IMR-90 (cell line): ENCODE results near the gene SDHAF4. TPM values are rescaled to one million over a fixed set of nuclear protein-coding genes. Genes with fewer than 3 reads are reported as not detected.

ENCODE experiments used
- ATAC-seq: fragments of 200-7000 bp; cut with Tn5 transposase; 2 replicates; pipeline ENCODE4 v1.9.1; 2020; ENCODE audit warnings: low read depth, mild to moderate bottlenecking, moderate library complexity
- BruUV-seq: library from RNA; stranded (reverse); fragments of 400-500 nt; replicated peaks from 2 replicates; lab custom pipeline; 2021; lab: Mats Ljungman, UMichigan
- CTCF ChIA-PET: fragments of 300-600 bp; formaldehyde crosslinking; extraction: SDS; loops from one replicate; lab custom pipeline; 2021; ENCODE audit warnings: antibody characterized with exemption; lab: Yijun Ruan, JAX
- POLR2A ChIA-PET: fragments of 300-600 bp; sonication (Branson Sonifier 250); formaldehyde crosslinking; loops from one replicate; lab custom pipeline; 2022; ENCODE audit warnings: antibody characterized with exemption; ENCODE audit not compliant: unreplicated experiment; lab: Charles Lee
- DNase-seq: peaks from one replicate; pipeline ENCODE4 v3.0.0; 2013
- H2AFZ ChIP-seq: replicated peaks from 2 replicates; pipeline ENCODE3; 2013; ENCODE audit warnings: low read length, mild to moderate bottlenecking; ENCODE audit not compliant: poor library complexity
- H2AK5ac ChIP-seq: 2 replicates; pipeline ENCODE4 v1.6.1; 2013; ENCODE audit warnings: low read depth, low read length, inconsistent platforms
- H2AK9ac ChIP-seq: replicated peaks from 2 replicates; pipeline ENCODE3; 2013; ENCODE audit warnings: mild to moderate bottlenecking, low read depth, low read length, moderate library complexity; ENCODE audit not compliant: poor library complexity
- H2BK120ac ChIP-seq: 2 replicates; pipeline ENCODE4 v1.6.1; 2013; ENCODE audit warnings: low read depth, low read length, inconsistent platforms
- H2BK15ac ChIP-seq: 3 replicates; pipeline ENCODE4 v1.6.1; 2013; ENCODE audit warnings: low read depth, low read length, inconsistent platforms
- H2BK20ac ChIP-seq: 2 replicates; pipeline ENCODE4 v1.6.1; 2013; ENCODE audit warnings: low read depth, mild to moderate bottlenecking, inconsistent platforms, low read length, moderate library complexity
- H2BK5ac ChIP-seq: 2 replicates; pipeline ENCODE4 v1.6.1; 2013; ENCODE audit warnings: mild to moderate bottlenecking, low read depth, low read length, inconsistent platforms; ENCODE audit not compliant: poor library complexity, severe bottlenecking
- H3K14ac ChIP-seq: replicated peaks from 2 replicates; pipeline ENCODE4 v1.6.1; 2013; ENCODE audit warnings: low read depth, low read length, inconsistent platforms
- H3K18ac ChIP-seq: 2 replicates; pipeline ENCODE4 v1.6.1; 2013; ENCODE audit warnings: low read depth, low read length, control low read depth
- H3K23ac ChIP-seq: 2 replicates; pipeline ENCODE4 v1.6.1; 2013; ENCODE audit warnings: low read depth, low read length, inconsistent platforms
- H3K27ac ChIP-seq: 2 replicates; pipeline ENCODE4 v1.5.1; 2013; ENCODE audit warnings: mild to moderate bottlenecking, control low read depth, low read length; ENCODE audit not compliant: insufficient read depth
- H3K27me3 ChIP-seq: 2 replicates; pipeline ENCODE4 v1.6.1; 2013; ENCODE audit warnings: low read length; ENCODE audit not compliant: control insufficient read depth, insufficient read depth
- H3K36me3 ChIP-seq: 2 replicates; pipeline ENCODE4 v1.6.1; 2013; ENCODE audit warnings: low read length, mixed read lengths; ENCODE audit not compliant: control insufficient read depth, insufficient read depth
- H3K4ac ChIP-seq: 2 replicates; pipeline ENCODE4 v1.6.1; 2013; ENCODE audit warnings: low read depth, low read length, inconsistent platforms
- H3K4me1 ChIP-seq: 2 replicates; pipeline ENCODE4 v1.6.1; 2013; ENCODE audit warnings: low read length, mixed read lengths; ENCODE audit not compliant: control insufficient read depth, insufficient read depth
- H3K4me2 ChIP-seq: 2 replicates; pipeline ENCODE4 v1.6.1; 2013; ENCODE audit warnings: low read depth, mild to moderate bottlenecking, control low read depth, low read length, moderate library complexity
- H3K4me3 ChIP-seq: 2 replicates; pipeline ENCODE4 v1.5.1; 2013; ENCODE audit warnings: low read depth, mild to moderate bottlenecking, control low read depth, low read length, moderate library complexity; ENCODE audit not compliant: insufficient read depth
- H3K56ac ChIP-seq: 2 replicates; pipeline ENCODE4 v1.6.1; 2013; ENCODE audit warnings: low read length, inconsistent platforms; ENCODE audit not compliant: insufficient read depth; ENCODE audit errors: extremely low read depth
- H3K79me1 ChIP-seq, 2 experiments: 2 replicates each; pipeline ENCODE4 v1.6.1; 2013; ENCODE audit warnings: low read length in 2 of 2, inconsistent platforms in 1 of 2, low read depth in 1 of 2
- H3K9ac ChIP-seq: 2 replicates; pipeline ENCODE4 v1.6.1; 2013; ENCODE audit warnings: low read depth, low read length, control low read depth
- H3K9me1 ChIP-seq: 2 replicates; pipeline ENCODE4 v1.6.1; 2013; ENCODE audit warnings: low read length, inconsistent platforms; ENCODE audit not compliant: insufficient read depth
- H3K9me3 ChIP-seq: 2 replicates; pipeline ENCODE4 v1.6.1; 2013; ENCODE audit warnings: low read length; ENCODE audit not compliant: control insufficient read depth, insufficient read depth
- H4K20me1 ChIP-seq: 2 replicates; pipeline ENCODE4 v1.6.1; 2013; ENCODE audit warnings: low read length, inconsistent platforms; ENCODE audit not compliant: insufficient read depth
- H4K5ac ChIP-seq: 2 replicates; pipeline ENCODE4 v1.6.1; 2013; ENCODE audit warnings: mild to moderate bottlenecking, low read depth, low read length, control low read depth
- H4K8ac ChIP-seq, 2 experiments: 2 replicates each; pipeline ENCODE4 v1.6.1; 2013; ENCODE audit warnings: low read depth in 2 of 2, low read length in 2 of 2, control low read depth in 1 of 2, inconsistent platforms in 1 of 2
- H4K91ac ChIP-seq: 2 replicates; pipeline ENCODE4 v1.6.1; 2013; ENCODE audit warnings: low read depth, low read length, inconsistent platforms; ENCODE audit not compliant: insufficient read depth
- CTCF ChIP-seq: conservative IDR thresholded peaks from 2 replicates; pipeline ENCODE4 v1.5.1; 2012; ENCODE audit warnings: mild to moderate bottlenecking, low read depth, low read length, improper control_type of control experiment
- FOS ChIP-seq: fragments of 150-350 bp; IDR thresholded peaks from 2 replicates; pipeline ENCODE4 v1.6.1; 2016; ENCODE audit warnings: low read depth, low read length
- MAFK ChIP-seq: IDR thresholded peaks from 2 replicates; pipeline ENCODE4 v1.6.1; 2012; ENCODE audit warnings: low read depth, low read length, improper control_type of control experiment
- MAZ ChIP-seq: IDR thresholded peaks from 2 replicates; pipeline ENCODE4 v1.6.1; 2012; ENCODE audit warnings: low read depth, mild to moderate bottlenecking, low read length, improper control_type of control experiment, moderate library complexity, borderline replicate concordance
- MXI1 ChIP-seq: IDR thresholded peaks from 2 replicates; pipeline ENCODE4 v1.6.1; 2012; ENCODE audit warnings: low read depth, mild to moderate bottlenecking, low read length, moderate library complexity, borderline replicate concordance
- NFE2L2 ChIP-seq: fragments of 150-350 bp; IDR thresholded peaks from 2 replicates; pipeline ENCODE4 v1.6.1; 2016; ENCODE audit warnings: low read depth, mild to moderate bottlenecking, low read length
- POLR2A ChIP-seq: IDR thresholded peaks from 2 replicates; pipeline ENCODE4 v1.6.1; 2012; ENCODE audit warnings: mild to moderate bottlenecking, low read depth, low read length
- RAD21 ChIP-seq: IDR thresholded peaks from 2 replicates; pipeline ENCODE4 v1.6.1; 2012; ENCODE audit warnings: low read length, improper control_type of control experiment
- RCOR1 ChIP-seq: IDR thresholded peaks from 2 replicates; pipeline ENCODE4 v1.6.1; 2012; ENCODE audit warnings: mild to moderate bottlenecking, low read length, improper control_type of control experiment; ENCODE audit not compliant: insufficient replicate concordance
- RFX5 ChIP-seq: IDR thresholded peaks from 2 replicates; pipeline ENCODE4 v1.8.0; 2012; ENCODE audit warnings: low read depth, mild to moderate bottlenecking, low read length, moderate library complexity
- SMC3 ChIP-seq: fragments of 150-350 bp; IDR thresholded peaks from 2 replicates; pipeline ENCODE4 v1.6.1; 2016; ENCODE audit warnings: low read depth, mild to moderate bottlenecking, antibody characterized with exemption, low read length, moderate library complexity
- WGBS, 2 experiments: methylation state at CpG; one replicate each; pipeline versions ENCODE4 v1.1.5 to v1.1.7; 2013; ENCODE audit warnings: missing lambda C conversion rate in 2 of 2; ENCODE audit not compliant: insufficient read length in 1 of 2; ENCODE audit errors: extremely low coverage in 2 of 2; 5-methylcytosine and 5-hydroxymethylcytosine counted together
- dilution Hi-C: fragments of 300-500 bp; cut with HindIII; formaldehyde crosslinking; loops from one replicate; pipeline ENCODE4 v1.14.3; 2018; ENCODE audit warnings: low sequenced_read_pairs; ENCODE audit not compliant: unreplicated experiment
- in situ Hi-C: fragments of 300-500 bp; cut with MboI; formaldehyde crosslinking; loops from 3 replicates; pipeline ENCODE4 v1.14.3; 2019; ENCODE audit warnings: low sequenced_read_pairs, inconsistent platforms, mixed read lengths
- intact Hi-C: fragments of 100-400 bp; cut with micrococcal nuclease; formaldehyde crosslinking; loops from 2 replicates; pipeline ENCODE4 v1.10.0; 2022
- polyA plus RNA-seq, 3 experiments: library from polyadenylated mRNA; depleted of rRNA; stranded (reverse); fragments of >200 nt; gene quantifications; 2 replicates each; pipeline ENCODE4 v1.2.3, GENCODE V29; 2012; ENCODE audit warnings: low replicate concordance in 1 of 3
- total RNA-seq: library from RNA; depleted of rRNA; stranded (reverse); fragments of >200 nt; gene quantifications from 2 replicates; pipeline ENCODE4 v1.2.3, GENCODE V29; 2012
- TF ChIP-seq, protein P1 (sequence below): fragments of 150-350 bp; IDR thresholded peaks from 2 replicates; pipeline ENCODE4 v1.6.1; 2016; ENCODE audit warnings: low read depth, mild to moderate bottlenecking, low read length, moderate library complexity, borderline replicate concordance

Gene SDHAF4
- total and polyA plus RNA-seq, 2 of the 4 experiments (the other 2 are of a cell fraction), result 1.6 to 4.4 TPM

- no peak overlapping the region for H3K14ac ChIP-seq
- H4K91ac ChIP-seq, result no peak overlapping the region
- H3K4me3 ChIP-seq, result no peak overlapping the region
- dilution Hi-C loops, result no loop called here
- H3K9me3 ChIP-seq, result no peaks in the 10 kb centered on the region
- no peaks in the 10 kb centered on the region for H3K4me1 ChIP-seq
- H2AK9ac ChIP-seq, result no peak overlapping the region
- H3K4ac ChIP-seq, result no peak overlapping the region
- POLR2A ChIA-PET, result no interaction called here
- no peak overlapping the region for H2AK5ac ChIP-seq
- no peak overlapping the region for H2BK20ac ChIP-seq
- H3K27me3 ChIP-seq, result no peaks in the 10 kb centered on the region
- BruUV-seq, result no TSS peak
- no peaks in the 10 kb centered on the region for H3K36me3 ChIP-seq
- no peaks in the 10 kb centered on the region for H3K9me1 ChIP-seq
- ATAC-seq (no peak), DNase-seq (no peak)
- no peak for TF ChIP-seq MAZ
- no peak for TF ChIP-seq RFX5
- TF ChIP-seq FOS, result no peak
- TF ChIP-seq MAFK, result no peak
- TF ChIP-seq NFE2L2, result no peak
- TF ChIP-seq POLR2A, result no peak
- TF ChIP-seq, protein P1, sequence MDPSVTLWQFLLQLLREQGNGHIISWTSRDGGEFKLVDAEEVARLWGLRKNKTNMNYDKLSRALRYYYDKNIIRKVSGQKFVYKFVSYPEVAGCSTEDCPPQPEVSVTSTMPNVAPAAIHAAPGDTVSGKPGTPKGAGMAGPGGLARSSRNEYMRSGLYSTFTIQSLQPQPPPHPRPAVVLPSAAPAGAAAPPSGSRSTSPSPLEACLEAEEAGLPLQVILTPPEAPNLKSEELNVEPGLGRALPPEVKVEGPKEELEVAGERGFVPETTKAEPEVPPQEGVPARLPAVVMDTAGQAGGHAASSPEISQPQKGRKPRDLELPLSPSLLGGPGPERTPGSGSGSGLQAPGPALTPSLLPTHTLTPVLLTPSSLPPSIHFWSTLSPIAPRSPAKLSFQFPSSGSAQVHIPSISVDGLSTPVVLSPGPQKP, result no peak
- TF ChIP-seq MXI1, result no peak
- TF ChIP-seq CTCF, result no peak
- TF ChIP-seq RAD21, result no peak
- TF ChIP-seq RCOR1, result no peak
- no peak for TF ChIP-seq SMC3
- H4K8ac ChIP-seq, result no peak overlapping the region
- no peaks in the 10 kb centered on the region for H3K79me1 ChIP-seq
- H3K27ac ChIP-seq, result no peak overlapping the region
- H2BK5ac ChIP-seq, result no peak overlapping the region
- WGBS, 2 experiments, result no CpG with 5 or more reads among the region's 1 CpG
- no peak overlapping the region for H2AFZ ChIP-seq
- H3K9ac ChIP-seq, result no peak overlapping the region
- H3K23ac ChIP-seq, result no peak overlapping the region
- H2BK15ac ChIP-seq, result no peak overlapping the region
- H4K20me1 ChIP-seq, result no peaks in the 10 kb centered on the region
- H3K56ac ChIP-seq, result no peak overlapping the region
- CTCF ChIA-PET, result interaction anchor here (0.6 to 1.9 kb wide), 3 partner anchors 38 to 119 kb away, joined by 3 to 5 read pairs (median 5); no protein-coding TSS in a partner anchor
- H3K18ac ChIP-seq, result no peak overlapping the region
- in situ Hi-C loops, result no loop called here
- H2BK120ac ChIP-seq, result no peak overlapping the region
- H4K5ac ChIP-seq, result no peak overlapping the region
- no peak overlapping the region for H3K4me2 ChIP-seq
- intact Hi-C loops, result no loop called here
Measured at GRCh38 chr6:70557998-70558397, 8.7 kb upstream of the SDHAF4 start.
